NCI-H146 treated with DMSO at 0.1 percent for 48 hours (cell line): ENCODE results near the gene PXYLP1.
"Not testable (repeated sequence)": the region's sequence is repeated elsewhere in the genome, so short reads cannot be mapped to it uniquely, and the experiment has no call there.

Source experiments
- DNase-seq: peaks from one replicate; lab custom pipeline; 2025; ENCODE audit not compliant: unreplicated experiment; lab: John Stamatoyannopoulos, UW

PXYLP1 gene

GRCh38 chr3:141291559-141292355, 60.1 kb downstream of the PXYLP1 start:
- no peak for DNase-seq

- no peak for DNase-seq
Measured at GRCh38 chr3:141292356-141293058, 60.9 kb downstream of the PXYLP1 start.

DNA sequence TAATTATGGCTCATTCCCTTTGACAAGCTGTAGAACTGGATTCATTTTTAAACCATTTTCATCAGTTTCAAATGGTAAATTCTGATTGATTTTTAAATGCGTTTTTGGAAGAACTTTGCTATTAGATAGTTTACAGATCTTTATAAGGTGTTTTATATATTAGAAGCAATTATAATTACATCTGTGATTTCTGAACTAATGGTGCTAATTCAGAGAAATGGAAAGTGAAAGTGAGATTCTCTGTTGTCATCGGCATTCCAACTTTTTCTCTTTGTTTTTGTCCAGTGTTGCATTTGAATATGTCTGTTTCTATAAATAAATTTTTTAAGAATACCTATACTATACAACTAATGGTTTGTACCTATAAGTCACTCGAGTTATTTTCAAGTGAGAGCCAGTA, 62.7 kb downstream of the PXYLP1 start:
- DNase-seq: no peak

GRCh38 chr3:141294848-141295247, 63.2 kb downstream of the PXYLP1 start:
- DNase-seq: no peak

GRCh38 chr3:141300426-141300825, 68.8 kb downstream of the PXYLP1 start:
- not testable (repeated sequence) for DNase-seq

DNA sequence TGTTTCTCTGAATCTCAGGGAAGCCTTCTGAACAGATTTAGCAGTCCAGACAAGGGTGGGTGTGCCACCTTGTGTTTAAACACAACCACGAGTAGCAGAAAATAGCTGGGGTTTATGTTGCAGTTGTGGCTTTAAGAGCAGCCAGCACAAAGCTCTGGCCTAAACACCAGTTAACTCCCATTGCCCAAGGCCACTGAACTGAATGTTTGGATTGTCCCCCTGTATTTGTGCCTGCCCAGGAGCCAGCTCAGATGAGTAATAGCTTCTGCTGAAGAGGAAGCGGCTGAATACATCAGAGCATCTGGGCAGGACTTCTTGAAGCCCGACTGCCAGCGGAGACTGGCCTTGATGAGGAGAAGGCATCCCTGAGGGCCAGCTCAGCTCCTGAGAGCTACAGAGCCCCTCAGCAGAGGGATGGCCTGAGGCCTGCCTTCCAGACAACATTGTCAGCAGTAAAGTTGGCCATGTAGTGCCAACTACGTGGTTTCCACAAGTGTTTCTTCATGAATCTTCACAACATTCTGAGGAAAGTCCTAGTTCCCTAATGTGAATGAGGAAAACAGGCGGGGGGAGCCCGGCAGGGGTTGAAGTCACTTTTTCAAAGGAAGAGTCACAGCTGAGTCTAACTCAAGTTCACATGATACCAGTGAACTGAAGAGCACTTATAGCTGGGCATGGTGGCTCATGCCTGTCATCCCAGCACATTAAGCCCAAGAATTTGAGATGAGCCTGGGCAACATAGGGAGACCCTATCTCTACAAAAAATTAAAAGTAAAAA, 70.9 kb downstream of the PXYLP1 start:
- DNase-seq: no peak

DNA sequence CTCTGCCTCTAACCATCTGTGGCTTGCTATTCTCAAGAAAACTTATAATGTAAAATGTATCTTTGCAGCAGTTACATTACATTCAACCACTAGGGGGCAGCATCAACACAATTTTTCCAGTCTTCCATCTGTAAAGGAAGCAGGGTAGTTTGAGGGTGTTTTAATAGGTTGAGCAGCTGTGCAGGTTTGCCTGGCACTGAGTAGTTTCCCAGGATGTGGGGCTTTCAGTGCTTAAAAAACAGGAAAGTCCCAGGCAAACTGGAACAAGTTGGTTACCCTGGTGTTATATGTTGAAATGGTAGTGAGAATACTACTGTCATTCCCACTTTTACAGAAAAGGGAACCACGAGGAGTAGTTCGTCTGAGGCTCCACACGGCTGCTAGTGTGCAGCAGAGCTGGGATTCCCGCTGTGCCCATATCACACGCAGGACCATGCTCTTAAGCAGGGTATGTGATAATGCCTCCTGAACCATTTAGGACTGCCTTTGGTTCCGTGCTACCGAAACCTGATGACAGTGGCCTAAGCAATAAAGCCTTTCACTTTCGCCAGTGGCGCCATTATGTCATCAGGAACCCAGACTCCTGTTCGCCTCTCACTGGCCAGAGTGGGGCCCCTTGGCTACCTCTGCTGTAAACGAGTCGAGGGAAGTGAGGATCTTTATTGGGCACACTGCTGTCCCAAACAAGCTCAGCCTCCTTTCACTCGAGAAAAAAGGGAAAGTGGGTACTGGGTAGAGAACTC, 72.0 kb downstream of the PXYLP1 start:
- DNase-seq: peak; percentile 85

DNA sequence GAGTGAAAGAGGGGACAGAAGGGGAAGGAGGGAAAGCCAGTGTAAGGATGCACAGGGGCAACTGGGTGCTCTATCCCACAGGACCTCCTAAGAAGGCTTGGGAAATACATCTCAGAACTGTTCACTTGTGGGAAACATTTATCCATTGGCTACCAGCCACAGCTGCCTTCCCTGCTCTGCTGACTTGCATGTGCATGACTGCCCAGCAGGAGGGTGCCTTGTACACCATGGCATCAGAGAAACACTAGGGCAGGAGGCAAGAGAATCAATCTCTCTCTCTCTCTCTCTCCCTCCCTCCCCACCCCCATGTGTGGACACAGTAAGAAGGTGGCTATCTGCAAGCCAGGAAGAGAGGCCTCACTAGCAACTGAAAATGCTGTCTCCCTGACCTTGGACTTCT, 73.8 kb downstream of the PXYLP1 start:
- DNase-seq: peak; percentile 36

DNA sequence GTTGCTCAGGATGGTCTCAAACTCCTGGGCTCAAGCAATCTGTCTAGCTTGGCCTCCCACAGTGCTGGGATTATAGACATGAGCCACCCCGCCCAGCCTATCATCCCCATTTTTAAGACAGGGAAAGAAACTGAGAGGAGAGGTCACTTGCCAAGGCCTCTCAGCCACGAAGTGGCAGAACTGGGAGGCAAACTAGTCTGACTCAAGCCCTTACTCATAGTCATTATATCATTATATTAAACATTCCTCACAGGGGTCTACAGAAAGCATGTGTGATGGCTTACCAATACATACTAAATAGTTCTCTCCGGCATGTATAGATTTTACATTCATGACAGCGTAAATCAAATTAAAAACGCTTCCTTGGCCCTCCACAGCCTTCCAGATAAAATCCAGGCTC, 74.7 kb downstream of the PXYLP1 start:
- no peak for DNase-seq

DNA sequence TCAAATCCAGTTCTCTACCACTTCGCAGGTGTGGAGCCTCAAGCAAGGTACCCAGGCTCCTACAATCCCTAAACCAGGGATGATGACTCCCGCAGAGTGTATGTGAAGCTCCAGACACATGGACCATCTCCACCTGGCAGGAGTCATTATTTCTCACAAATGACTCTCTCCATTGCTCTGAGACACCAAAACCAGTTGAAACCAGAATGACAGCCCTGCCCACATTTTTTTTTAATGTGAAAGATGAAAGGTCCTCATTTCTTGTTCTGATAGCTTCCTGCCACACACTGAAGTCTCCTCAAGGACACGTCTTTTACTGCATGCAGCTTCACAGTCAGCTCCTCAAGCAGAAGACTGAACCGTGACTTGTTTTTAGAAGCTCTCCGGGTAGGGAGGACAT, 75.3 kb downstream of the PXYLP1 start:
- DNase-seq: no peak

- no peak for DNase-seq
Measured at GRCh38 chr3:141307351-141308059, 75.9 kb downstream of the PXYLP1 start.

- peak; percentile 98 for DNase-seq
Measured at GRCh38 chr3:141308588-141309218, 77.1 kb downstream of the PXYLP1 start.

DNA sequence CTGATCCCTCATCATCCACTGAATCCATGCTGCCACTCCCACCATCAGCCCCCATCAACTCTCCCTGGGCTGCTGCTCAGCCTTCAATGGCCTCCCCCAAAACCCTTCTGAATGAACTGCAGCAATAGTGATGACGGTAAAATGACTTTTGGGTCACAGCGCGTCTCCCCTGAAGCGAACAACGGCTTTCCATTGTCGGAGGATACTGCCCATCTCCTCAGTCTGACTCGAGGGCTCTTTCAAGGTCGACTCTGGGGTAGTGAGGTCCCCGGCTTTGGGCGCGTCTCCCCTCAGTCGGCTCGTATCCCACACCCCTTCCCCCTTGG, 79.5 kb downstream of the PXYLP1 start:
- DNase-seq: no peak

- DNase-seq: peak; percentile 99
Measured at GRCh38 chr3:141311496-141312353, 80.1 kb downstream of the PXYLP1 start.

GRCh38 chr3:141312354-141313092, 80.9 kb downstream of the PXYLP1 start:
- DNase-seq: no peak

DNA sequence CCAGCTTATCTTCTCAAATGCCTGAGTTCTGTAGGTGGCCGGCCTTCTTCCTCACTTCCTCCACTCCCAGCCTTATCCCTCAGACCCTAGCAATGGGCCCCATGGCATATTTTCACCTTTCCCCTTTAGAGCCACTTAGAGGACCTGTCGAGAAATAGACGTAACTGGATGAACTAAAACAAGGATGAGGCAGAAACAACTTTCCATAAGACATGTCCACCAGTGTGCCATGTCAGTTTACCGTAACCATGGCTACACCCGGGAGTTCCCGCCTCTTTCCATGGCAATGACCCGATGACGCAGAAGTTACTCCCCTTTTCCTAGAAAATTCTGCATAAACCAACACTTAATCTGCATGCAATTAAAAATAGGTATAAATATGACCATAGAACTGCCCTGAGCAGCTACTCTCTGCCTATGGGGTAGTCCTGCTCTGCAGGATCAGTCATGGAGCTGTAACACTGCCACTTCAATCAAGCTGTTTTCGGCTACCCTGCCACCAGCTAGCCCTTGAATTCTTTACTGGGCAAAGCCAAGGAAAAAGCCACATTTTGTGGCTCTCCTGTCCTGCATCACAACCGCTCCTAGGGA, 81.6 kb downstream of the PXYLP1 start:
- no peak for DNase-seq

DNA sequence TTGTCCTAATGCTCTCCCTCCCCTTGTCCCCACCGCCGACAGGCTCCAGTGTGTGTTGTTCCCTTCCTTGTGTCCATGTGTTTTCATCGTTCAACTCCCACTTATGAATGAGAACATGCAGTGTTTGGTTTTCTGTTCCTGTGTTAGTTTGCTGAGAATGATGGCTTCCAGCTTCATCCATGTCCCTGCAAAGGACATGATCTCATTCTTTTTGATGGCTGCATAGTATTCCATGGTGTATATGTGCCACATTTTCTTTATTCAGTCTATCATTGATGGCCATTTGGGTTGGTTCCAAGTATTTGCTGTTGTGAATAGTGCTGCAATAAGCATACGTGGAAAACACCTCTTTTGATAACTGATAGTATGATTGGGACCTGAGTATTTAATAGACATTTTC, 82.8 kb downstream of the PXYLP1 start:
- not testable (repeated sequence) for DNase-seq

DNA sequence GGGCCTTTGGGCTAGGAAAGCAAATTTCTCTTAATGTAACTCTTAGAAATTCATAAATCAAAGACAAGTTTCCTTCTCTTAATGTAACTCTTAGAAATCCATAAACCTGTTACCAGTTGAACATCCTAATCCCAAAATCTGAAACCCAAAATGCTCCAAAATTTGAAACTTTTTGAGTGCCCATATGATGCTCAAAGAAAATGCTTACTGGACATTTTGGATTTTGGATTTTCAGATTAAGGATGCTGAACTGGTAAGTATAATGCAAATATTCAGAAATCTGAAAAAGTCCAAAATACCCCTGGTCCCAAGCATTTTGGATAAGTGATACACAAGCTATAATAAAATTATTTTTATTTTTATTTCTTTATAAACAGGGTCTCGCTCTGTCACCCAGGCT, 85.2 kb downstream of the PXYLP1 start:
- no peak for DNase-seq
